H1 (cell line): ENCODE measurements around the gene HIVEP3. TPM values are rescaled to one million over a fixed set of nuclear protein-coding genes. Genes with fewer than 3 reads are reported as not detected.

Experiments
- CTCF ChIA-PET: fragments of 300-600 bp; sonication (Branson Sonifier 250); formaldehyde crosslinking; loops from one replicate; lab custom pipeline; 2021; ENCODE audit not compliant: partially characterized antibody; lab: Charles Lee
- POLR2A ChIA-PET: fragments of 300-600 bp; sonication (Branson Sonifier 250); formaldehyde crosslinking; loops from one replicate; lab custom pipeline; 2021; ENCODE audit warnings: inconsistent platforms; ENCODE audit not compliant: partially characterized antibody; lab: Charles Lee
- DNase-seq, 2 experiments: peaks; one replicate each; pipeline versions ENCODE4 v3.0.0 to v3.0.0-alpha.2; 2010 to 2022; ENCODE audit warnings: low spot score in 2 of 2, low read depth in 1 of 2, mixed read lengths in 1 of 2
- FAIRE-seq: peaks from 2 replicates; lab custom pipeline; 2011; peaks lifted over from hg19 to GRCh38; lab: Jason Lieb, UNC
- H2AFZ ChIP-seq: 2 replicates; pipeline ENCODE4 v1.8.1; 2012; ENCODE audit warnings: low read length, inconsistent platforms
- H2AK5ac ChIP-seq: 2 replicates; pipeline ENCODE4 v1.6.1; 2013; ENCODE audit warnings: low read depth, low read length
- H2BK120ac ChIP-seq: replicated peaks from 2 replicates; pipeline ENCODE3; 2013; ENCODE audit warnings: low read depth, low read length, inconsistent platforms
- H2BK12ac ChIP-seq: 2 replicates; pipeline ENCODE4 v1.6.1; 2013; ENCODE audit warnings: low read depth, low read length
- H2BK15ac ChIP-seq: 2 replicates; pipeline ENCODE4 v1.6.1; 2013; ENCODE audit warnings: low read length
- H2BK20ac ChIP-seq: 2 replicates; pipeline ENCODE4 v1.6.1; 2013; ENCODE audit warnings: low read length
- H2BK5ac ChIP-seq: 2 replicates; pipeline ENCODE4 v1.6.1; 2013; ENCODE audit warnings: low read depth, low read length
- H3K14ac ChIP-seq: 2 replicates; pipeline ENCODE4 v1.6.1; 2013; ENCODE audit warnings: inconsistent platforms; ENCODE audit not compliant: insufficient read length
- H3K18ac ChIP-seq: 2 replicates; pipeline ENCODE4 v1.6.1; 2013; ENCODE audit warnings: low read length; ENCODE audit errors: extremely low read depth
- H3K23ac ChIP-seq: 2 replicates; pipeline ENCODE4 v1.6.1; 2013; ENCODE audit warnings: inconsistent platforms; ENCODE audit not compliant: insufficient read length
- H3K23me2 ChIP-seq: 2 replicates; pipeline ENCODE4 v1.6.1; 2013; ENCODE audit warnings: low read depth, low read length
- H3K27ac ChIP-seq: 2 replicates; pipeline ENCODE4 v1.6.1; 2011; ENCODE audit warnings: low read depth, low read length, inconsistent platforms
- H3K27me3 ChIP-seq, 4 experiments: replicated peaks in 1 of 4; 1 replicate in 1 of 4; 2 replicates in 3 of 4; pipeline versions ENCODE4 v1.6.1 to v1.8.1; 2011 to 2013; ENCODE audit warnings: low read length in 3 of 4, mild to moderate bottlenecking in 3 of 4, inconsistent platforms in 2 of 4, mixed read lengths in 2 of 4, moderate library complexity in 1 of 4; ENCODE audit not compliant: control insufficient read depth in 3 of 4, insufficient read depth in 3 of 4; ENCODE audit errors: extremely low read depth in 1 of 4
- H3K36me3 ChIP-seq, 4 experiments: 2 replicates each; pipeline versions ENCODE4 v1.6.1 to v1.8.1; 2011 to 2013; ENCODE audit warnings: mild to moderate bottlenecking in 4 of 4, low read length in 3 of 4, moderate library complexity in 2 of 4, control low read depth in 1 of 4, inconsistent platforms in 1 of 4; ENCODE audit not compliant: insufficient read depth in 4 of 4, control insufficient read depth in 2 of 4
- H3K4ac ChIP-seq: replicated peaks from 2 replicates; pipeline ENCODE3; 2013; ENCODE audit warnings: low read length, low read depth, mixed read lengths, inconsistent platforms; ENCODE audit not compliant: insufficient read length
- H3K4me1 ChIP-seq, 4 experiments: replicated peaks in 1 of 4; 1 replicate in 1 of 4; 2 replicates in 3 of 4; pipeline versions ENCODE4 v1.6.1 to v1.8.1; 2011 to 2013; ENCODE audit warnings: low read length in 3 of 4, inconsistent platforms in 2 of 4, mixed read lengths in 1 of 4; ENCODE audit not compliant: insufficient read depth in 4 of 4, control insufficient read depth in 3 of 4
- H3K4me2 ChIP-seq, 2 experiments: 2 replicates each; pipeline versions ENCODE4 v1.6.1 to v1.8.1; 2011 to 2013; ENCODE audit warnings: low read depth in 2 of 2, low read length in 2 of 2, control low read depth in 1 of 2, inconsistent platforms in 1 of 2, mild to moderate bottlenecking in 1 of 2; ENCODE audit not compliant: insufficient read depth in 1 of 2
- H3K4me3 ChIP-seq, 4 experiments: fragments of 200-600, 300-600 bp in 1 of 4; sonication (generic), shearing (Covaris generic), sonication (Bioruptor Twin) in 1 of 4; 2 replicates each; pipeline versions ENCODE4 v1.5.1 to v1.8.1; 2011 to 2016; ENCODE audit warnings: low read length in 4 of 4, low read depth in 3 of 4, control low read depth in 2 of 4, inconsistent platforms in 2 of 4, mild to moderate bottlenecking in 2 of 4, mixed read lengths in 1 of 4, moderate library complexity in 1 of 4; ENCODE audit not compliant: insufficient read depth in 2 of 4; ENCODE audit errors: extremely low read depth in 1 of 4
- H3K56ac ChIP-seq: replicated peaks from 2 replicates; pipeline ENCODE3; 2013; ENCODE audit warnings: low read depth, mild to moderate bottlenecking, mixed read lengths, low read length, inconsistent platforms; ENCODE audit not compliant: insufficient read length
- H3K79me1 ChIP-seq: 2 replicates; pipeline ENCODE4 v1.6.1; 2013; ENCODE audit warnings: low read depth, low read length, control low read depth
- H3K79me2 ChIP-seq, 2 experiments: 2 replicates each; pipeline versions ENCODE4 v1.6.1 to v1.8.1; 2012 to 2013; ENCODE audit warnings: low read length in 2 of 2, mild to moderate bottlenecking in 2 of 2, inconsistent platforms in 1 of 2; ENCODE audit not compliant: insufficient read depth in 2 of 2, control insufficient read depth in 1 of 2
- H3K9ac ChIP-seq, 4 experiments: replicated peaks in 1 of 4; 1 replicate in 1 of 4; 2 replicates in 3 of 4; pipeline versions ENCODE4 v1.6.1 to v1.8.1; 2011 to 2013; ENCODE audit warnings: low read depth in 3 of 4, low read length in 3 of 4, control low read depth in 2 of 4, mild to moderate bottlenecking in 2 of 4, moderate library complexity in 2 of 4, inconsistent platforms in 1 of 4; ENCODE audit errors: extremely low read depth in 1 of 4
- H3K9me3 ChIP-seq, 2 experiments: 2 replicates each; pipeline versions ENCODE4 v1.6.1 to v1.8.1; 2012 to 2013; ENCODE audit warnings: mild to moderate bottlenecking in 2 of 2, moderate library complexity in 2 of 2, control low read depth in 1 of 2, inconsistent platforms in 1 of 2, low read depth in 1 of 2, low read length in 1 of 2, mixed read lengths in 1 of 2; ENCODE audit not compliant: insufficient read depth in 2 of 2
- H4K20me1 ChIP-seq, 2 experiments: replicated peaks in 1 of 2; 2 replicates each; pipeline versions ENCODE3 to v1.8.1; 2011 to 2013; ENCODE audit warnings: inconsistent platforms in 2 of 2, low read length in 2 of 2, mild to moderate bottlenecking in 1 of 2; ENCODE audit not compliant: insufficient read depth in 2 of 2, control insufficient read depth in 1 of 2
- H4K5ac ChIP-seq: 2 replicates; pipeline ENCODE4 v1.6.1; 2013; ENCODE audit warnings: low read length, low read depth, mixed read lengths, inconsistent platforms; ENCODE audit not compliant: insufficient read length
- H4K8ac ChIP-seq: 2 replicates; pipeline ENCODE4 v1.8.0; 2013; ENCODE audit warnings: mild to moderate bottlenecking, moderate library complexity, low read length, inconsistent platforms; ENCODE audit not compliant: insufficient read depth; ENCODE audit errors: extremely low read depth
- H4K91ac ChIP-seq: replicated peaks from 2 replicates; pipeline ENCODE3; 2013; ENCODE audit warnings: low read length, mixed read lengths, inconsistent platforms; ENCODE audit not compliant: insufficient read length
- BACH1 ChIP-seq: IDR thresholded peaks from 2 replicates; pipeline ENCODE4 v1.6.1; 2012; ENCODE audit warnings: low read length, improper control_type of control experiment
- CBX8 ChIP-seq: fragments of 300-800, 300-1000 bp; sonication (generic); IDR thresholded peaks from 2 replicates; pipeline ENCODE4 v1.7.1; 2016; ENCODE audit warnings: low read depth, low read length, borderline replicate concordance
- CHD1 ChIP-seq: IDR thresholded peaks from 2 replicates; pipeline ENCODE4 v1.6.1; 2012; ENCODE audit warnings: low read depth, low read length, improper control_type of control experiment
- CHD2 ChIP-seq: IDR thresholded peaks from 2 replicates; pipeline ENCODE4 v1.6.1; 2012; ENCODE audit warnings: low read length, improper control_type of control experiment
- E2F6 ChIP-seq: IDR thresholded peaks from 2 replicates; pipeline ENCODE4 v1.6.1; 2012; ENCODE audit warnings: inconsistent platforms
- FOSL1 ChIP-seq: IDR thresholded peaks from 2 replicates; pipeline ENCODE4 v1.6.1; 2011; ENCODE audit warnings: mild to moderate bottlenecking, low read depth, low read length, moderate library complexity; ENCODE audit not compliant: insufficient read depth
- HDAC2 ChIP-seq, 2 experiments: fragments of 300-600 bp in 1 of 2; sonication (generic) in 1 of 2; IDR thresholded peaks; 2 replicates each; pipeline ENCODE4 v1.6.1; 2011 to 2012; ENCODE audit warnings: low read depth in 2 of 2, low read length in 2 of 2, mild to moderate bottlenecking in 2 of 2, moderate library complexity in 2 of 2, borderline replicate concordance in 1 of 2, inconsistent platforms in 1 of 2
- JUND ChIP-seq: IDR thresholded peaks from 2 replicates; pipeline ENCODE4 v1.6.1; 2011; ENCODE audit warnings: mild to moderate bottlenecking, improper control_type of control experiment, low read length
- KDM1A ChIP-seq: fragments of 200-600, 300-600 bp; sonication (generic); IDR thresholded peaks from 2 replicates; pipeline ENCODE4 v1.7.1; 2016; ENCODE audit warnings: mild to moderate bottlenecking, low read length, borderline replicate concordance
- POU5F1 ChIP-seq: IDR thresholded peaks from 2 replicates; pipeline ENCODE4 v1.6.1; 2011; ENCODE audit warnings: low read depth, mild to moderate bottlenecking, low read length, moderate library complexity
- RFX5 ChIP-seq: IDR thresholded peaks from 2 replicates; pipeline ENCODE4 v1.6.1; 2011; ENCODE audit warnings: low read depth, low read length, improper control_type of control experiment, borderline replicate concordance
- SP1 ChIP-seq: IDR thresholded peaks from 2 replicates; pipeline ENCODE4 v1.6.1; 2011; ENCODE audit warnings: low read depth, low read length
- USF2 ChIP-seq: IDR thresholded peaks from 2 replicates; pipeline ENCODE4 v1.6.1; 2011; ENCODE audit warnings: low read length, improper control_type of control experiment
- WGBS, 2 experiments: shearing (Covaris generic) in 1 of 2; methylation state at CpG; one replicate each; pipeline versions ENCODE4 v1.1.6 to v1.1.7; 2013 to 2015; ENCODE audit warnings: low lambda C conversion rate in 2 of 2, mixed read lengths in 2 of 2, inconsistent platforms in 1 of 2, low coverage in 1 of 2, missing lambda C conversion rate in 1 of 2; ENCODE audit not compliant: insufficient replicate concordance in 2 of 2, insufficient coverage in 1 of 2, insufficient read length in 1 of 2; ENCODE audit errors: extremely low coverage in 1 of 2, missing lambda C conversion rate in 1 of 2; 5-methylcytosine and 5-hydroxymethylcytosine counted together
- polyA plus RNA-seq, 7 experiments: library from polyadenylated mRNA; depleted of rRNA in 3 of 7; stranded (reverse) in 5 of 7; unstranded in 2 of 7; fragments of >200 nt in 5 of 7; fragments of 200-250 nt in 2 of 7; gene quantifications; 1 replicate in 5 of 7; 2 replicates in 1 of 7; 4 replicates in 1 of 7; pipeline versions ENCODE4 v1.2.1 to v1.2.3, GENCODE V29; 2011 to 2013; ENCODE audit warnings: missing spikeins in 2 of 7, mixed read lengths in 2 of 7
- total RNA-seq: library from RNA; stranded (reverse); fragmentation: NEBNext Ultra II Directional; extraction: Animal tissue kit (Norgen Biotek cat#: 25700); gene quantifications from 2 replicates; pipeline ENCODE4 v1.2.1, GENCODE V29; 2021

Gene HIVEP3
- total and polyA plus RNA-seq, 2 of the 8 experiments (the other 6 are each of a cell fraction or from before 2014, with no cell fraction given), result 0.24 to 0.69 TPM

GRCh38 chr1:41859686-41860085 lies 59.0 kb downstream of the HIVEP3 start:
- Histone ChIP-seq H3K79me1 (no peaks in the 10 kb centered on the region), H3K36me3 (no peaks in the 10 kb centered on the region), H3K4me1 (peaks cover 3 to 12% (median 7%) of the 10 kb centered on the region in 4 experiments), H3K27me3 (no peaks in the 10 kb centered on the region; a peak in 1 of 7 replicates), H2BK12ac (no peak overlapping the region), H3K4me3 (no peak overlapping the region), H2BK120ac (no peak overlapping the region), H3K4ac (no peak overlapping the region), H4K20me1 (no peaks in the 10 kb centered on the region), H2BK5ac (no peak overlapping the region), H2AK5ac (no peak overlapping the region), H2AFZ (no peak overlapping the region), H4K91ac (no peak overlapping the region), H3K23ac (no peak overlapping the region), H4K8ac (no peak overlapping the region), H3K23me2 (no peaks in the 10 kb centered on the region), H4K5ac (no peak overlapping the region), H3K4me2 (no peak overlapping the region), H3K9me3 (no peaks in the 10 kb centered on the region), H3K18ac (no peak overlapping the region), H3K14ac (no peak overlapping the region), H2BK20ac (no peak overlapping the region), H3K79me2 (no peaks in the 10 kb centered on the region; a peak in 1 of 4 replicates), H3K27ac (no peak overlapping the region), H2BK15ac (no peak overlapping the region), H3K56ac (no peak overlapping the region), H3K9ac (no peak overlapping the region)
- ChIA-PET POLR2A (no interaction called here), CTCF (interaction anchor here (1.0 to 2.6 kb wide), 3 partner anchors 16 to 48 kb away, joined by 3 to 8 read pairs (median 4); no protein-coding TSS in a partner anchor)
- FAIRE-seq, result no peak
- DNase-seq, result no peak
- TF ChIP-seq POU5F1 (no peak), RFX5 (no peak), HDAC2 (IDR thresholded peaks at IDR 0.05; ENCODE audit: borderline replicate concordance in 1 of 2, low read depth in 2 of 2, low read length in 2 of 2) (no peak), USF2 (no peak), CHD1 (no peak), E2F6 (no peak), FOSL1 (no peak), BACH1 (no peak), KDM1A (no peak), CBX8 (no peak), SP1 (no peak), JUND (no peak), CHD2 (no peak)
- WGBS, 2 experiments, result 88% methylated on average over 4 of the region's 4 CpGs; no CpG with 5 or more reads in 1 of the 2 experiments
